Islet of Langerhans (tissue), 1 donor: ENCODE results near the gene URI1.
"Not testable (repeated sequence)": the region's sequence is repeated elsewhere in the genome, so short reads cannot be mapped to it uniquely, and the experiment has no call there.

Experiments
- FAIRE-seq: peaks from one replicate; lab custom pipeline; 2011; peaks lifted over from hg19 to GRCh38; lab: Jason Lieb, UNC

The URI1 gene

GRCh38 chr19:30026933-30027332 is 84.9 kb downstream of the URI1 start:
- FAIRE-seq: no peak

- FAIRE-seq: no peak
Observed at GRCh38 chr19:30028118-30028991, 86.3 kb downstream of the URI1 start.

GRCh38 chr19:30028992-30029343 is 86.9 kb downstream of the URI1 start:
- FAIRE-seq: no peak

GRCh38 chr19:30029721-30030510 is 87.9 kb downstream of the URI1 start:
- FAIRE-seq: no peak

GRCh38 chr19:30034321-30034720 is 92.3 kb downstream of the URI1 start:
- FAIRE-seq: no peak

GRCh38 chr19:30036154-30037129 is 94.4 kb downstream of the URI1 start:
- no peak for FAIRE-seq

GRCh38 chr19:30037835-30038234 is 95.8 kb downstream of the URI1 start:
- no peak for FAIRE-seq

- not testable (repeated sequence) for FAIRE-seq
Observed at GRCh38 chr19:30041931-30042330, 99.9 kb downstream of the URI1 start.

GRCh38 chr19:30043008-30043407 is 101.0 kb downstream of the URI1 start:
- not testable (repeated sequence) for FAIRE-seq

- no peak for FAIRE-seq
Observed at GRCh38 chr19:30044273-30045248, 102.5 kb downstream of the URI1 start.

GRCh38 chr19:30046522-30046921 is 104.5 kb downstream of the URI1 start:
- no peak for FAIRE-seq

GRCh38 chr19:30047432-30047831 is 105.4 kb downstream of the URI1 start:
- FAIRE-seq: no peak

- no peak for FAIRE-seq
Observed at GRCh38 chr19:30049226-30049625, 107.2 kb downstream of the URI1 start.

GRCh38 chr19:30049846-30050667 is 108.0 kb downstream of the URI1 start:
- FAIRE-seq: no peak

GRCh38 chr19:30052122-30053075 is 110.4 kb downstream of the URI1 start:
- no peak for FAIRE-seq

GRCh38 chr19:30053558-30053957 is 111.5 kb downstream of the URI1 start:
- no peak for FAIRE-seq

- no peak for FAIRE-seq
Observed at GRCh38 chr19:30054210-30054609, 112.2 kb downstream of the URI1 start.

- FAIRE-seq: no peak
Observed at GRCh38 chr19:30056580-30056979, 114.5 kb downstream of the URI1 start.
